Stimulated activated CD8-positive, alpha-beta memory T cell treated with anti-CD3 and anti-CD28 coated beads, Interleukin-15, amount 100 ng/mL, for 1 hour (primary cell): ENCODE data around the gene SEPTIN2.
"Not testable (repeated sequence)": the region's sequence is repeated elsewhere in the genome, so short reads cannot be mapped to it uniquely, and the experiment has no call there.

Source experiments
- DNase-seq: peaks from one replicate; pipeline ENCODE4 v3.0.0-alpha.2; 2020; ENCODE audit warnings: low read depth

SEPTIN2 gene

DNA sequence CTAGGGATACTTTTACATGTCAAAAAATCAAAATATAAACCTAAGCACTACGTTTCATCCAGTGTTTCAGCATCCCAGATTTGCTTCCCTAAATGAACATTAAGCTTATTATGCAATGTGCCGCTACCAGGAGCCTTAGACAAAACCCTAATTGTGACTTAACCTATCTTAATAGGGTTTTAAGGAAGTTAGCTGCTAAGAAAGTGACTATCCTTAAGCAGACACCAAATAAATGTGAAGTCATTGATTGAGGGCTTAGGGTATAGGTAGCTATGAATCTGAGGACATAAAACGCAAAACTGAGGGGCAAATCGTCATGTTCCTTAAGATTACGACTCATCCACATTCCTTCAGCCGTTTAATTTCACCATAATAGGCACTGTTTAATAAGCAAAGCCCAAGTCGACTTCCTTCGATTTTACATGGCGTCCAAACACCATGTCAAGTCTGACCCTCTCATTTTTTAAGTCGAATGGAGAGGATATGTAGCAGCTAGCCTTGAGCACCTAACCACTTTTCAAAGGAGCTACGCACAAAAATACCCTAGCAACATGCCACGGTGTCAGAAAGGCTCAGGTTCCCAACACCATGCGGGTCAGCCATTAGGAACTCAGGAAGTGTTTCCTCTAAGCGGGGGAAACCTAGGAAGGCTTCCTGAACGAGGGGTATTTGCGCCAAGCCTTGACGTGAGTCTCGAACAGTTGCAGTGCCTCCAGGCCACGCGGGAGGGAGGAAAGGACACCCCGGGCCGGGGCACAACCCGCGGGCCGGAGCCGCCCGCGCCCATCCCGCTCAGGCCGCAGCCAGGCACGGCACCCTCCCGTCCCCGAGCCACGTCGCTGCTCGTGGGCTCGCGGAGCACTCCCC, 1.3 kb upstream of the SEPTIN2 start:
- no peak for DNase-seq

DNA sequence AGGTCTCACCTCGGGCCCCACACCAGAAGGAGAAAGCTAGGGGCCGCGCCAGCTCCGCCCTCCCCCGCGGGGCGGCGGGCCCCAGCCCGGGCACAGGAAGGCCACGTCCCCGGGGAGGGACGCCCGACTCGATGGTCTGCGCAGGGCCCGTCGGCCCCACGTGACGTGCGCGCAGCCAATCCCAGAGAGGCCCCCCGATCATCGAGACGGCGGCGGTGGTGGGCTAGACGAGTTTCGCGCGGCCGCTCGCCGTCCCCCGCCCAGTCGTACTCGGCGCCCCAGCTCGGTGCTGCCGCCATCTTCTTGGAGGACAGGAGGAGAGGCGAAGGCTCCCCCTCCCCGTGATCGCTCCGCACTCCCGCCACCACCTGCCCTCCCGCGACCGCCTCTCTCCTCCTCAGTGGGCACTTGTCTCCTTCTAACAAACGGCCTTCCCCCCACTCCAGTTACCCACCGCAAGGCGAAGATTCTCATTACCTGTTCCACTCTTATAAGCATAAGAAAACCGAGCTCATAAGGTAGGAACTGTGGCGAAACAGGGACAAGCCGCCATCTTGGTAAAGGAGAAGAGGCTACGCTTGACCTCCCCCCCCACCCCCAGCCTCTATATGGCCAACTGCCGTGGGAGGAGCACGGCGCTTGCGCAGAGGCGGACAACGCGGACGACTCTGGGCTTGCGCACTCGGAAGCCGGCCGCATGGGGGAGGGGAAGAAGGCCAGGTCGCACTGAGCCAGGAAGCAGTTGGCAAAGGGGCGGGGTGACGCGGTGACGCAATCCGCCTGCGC, 439 bp upstream of the SEPTIN2 start, which contains the start of gene HDLBP:
Gene HDLBP, minus strand, starts transcription at position 580 of the 786 bp plus-strand sequence. CDS start 48,803 bp downstream, outside the sequence.
- peak; percentile 100 for DNase-seq

DNA sequence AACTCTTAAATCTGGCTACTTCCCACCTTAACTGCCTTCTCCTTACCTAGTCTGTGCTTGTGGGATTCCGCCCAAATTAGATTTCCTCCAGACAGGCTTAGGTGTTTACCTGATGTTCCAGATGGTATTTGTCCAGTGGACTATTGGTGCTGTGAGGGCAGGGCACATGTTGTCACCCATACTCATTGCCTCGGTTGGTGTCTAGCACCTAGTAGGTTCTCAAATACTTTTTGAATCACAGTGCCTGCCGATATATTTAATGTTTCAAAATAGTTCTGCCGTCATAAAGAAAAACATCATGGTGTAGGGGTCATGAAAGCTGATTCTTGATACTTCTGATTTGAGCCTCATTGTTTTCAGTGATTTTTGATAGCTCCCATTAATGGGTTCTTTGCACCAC, 1.1 kb downstream of the SEPTIN2 start:
- no peak for DNase-seq

DNA sequence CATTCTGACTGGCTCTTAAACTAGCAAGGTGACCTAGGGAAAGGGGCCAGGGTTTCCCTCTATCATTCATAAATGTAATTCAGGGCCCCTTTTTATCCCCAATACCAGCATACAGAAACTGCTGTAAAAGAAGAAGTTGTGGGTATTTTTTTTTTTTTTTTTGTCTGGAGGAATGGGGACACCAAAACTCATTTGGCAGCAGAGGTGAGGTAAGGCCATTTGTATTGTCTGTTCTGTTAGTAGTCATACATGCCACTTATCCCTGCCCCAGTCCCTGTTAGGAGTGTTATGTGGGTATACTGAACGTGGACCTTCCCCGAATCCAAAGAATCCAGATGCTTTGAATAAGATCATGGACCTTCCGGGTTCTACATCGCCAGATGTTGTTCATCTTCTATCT, 1.7 kb downstream of the SEPTIN2 start:
- DNase-seq, result no peak

DNA sequence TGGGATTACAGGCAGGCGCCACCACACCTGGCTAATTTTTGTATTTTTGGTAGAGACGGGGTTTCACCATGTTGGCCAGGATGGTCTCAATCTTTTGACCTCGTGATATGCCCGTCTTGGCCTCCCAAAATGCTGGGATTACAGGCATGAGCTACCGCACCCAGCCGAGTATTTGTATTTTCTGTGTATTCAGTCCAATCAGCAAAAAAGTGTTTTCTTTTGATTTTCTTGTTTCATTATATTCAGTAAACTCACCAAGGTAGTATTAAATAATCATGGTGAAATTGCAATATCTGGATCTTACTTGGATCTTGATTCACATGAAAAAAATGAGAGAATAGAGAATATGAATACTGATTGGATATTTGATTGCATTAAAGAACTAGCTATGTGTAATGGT, 3.1 kb downstream of the SEPTIN2 start:
- DNase-seq, result not testable (repeated sequence)

DNA sequence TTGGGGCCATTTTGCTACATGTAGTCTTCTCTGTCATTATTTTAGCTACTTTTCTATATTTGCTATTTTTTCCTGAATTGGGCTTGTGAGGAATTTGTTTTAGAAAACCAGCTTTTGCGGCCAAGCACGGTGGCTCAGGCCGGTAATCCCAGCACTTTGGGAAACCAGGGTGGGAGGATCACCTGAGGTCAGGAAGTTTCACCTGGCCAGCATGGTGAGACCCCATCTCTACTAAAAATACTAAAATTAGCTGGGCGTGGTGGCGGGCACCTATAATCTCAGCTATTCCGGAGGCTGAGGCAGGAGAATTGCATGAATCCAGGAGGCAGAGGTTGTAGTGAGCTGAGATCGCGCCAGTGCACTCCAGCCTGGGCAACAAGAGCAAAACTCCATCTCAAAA, 4.7 kb downstream of the SEPTIN2 start:
- no peak for DNase-seq

DNA sequence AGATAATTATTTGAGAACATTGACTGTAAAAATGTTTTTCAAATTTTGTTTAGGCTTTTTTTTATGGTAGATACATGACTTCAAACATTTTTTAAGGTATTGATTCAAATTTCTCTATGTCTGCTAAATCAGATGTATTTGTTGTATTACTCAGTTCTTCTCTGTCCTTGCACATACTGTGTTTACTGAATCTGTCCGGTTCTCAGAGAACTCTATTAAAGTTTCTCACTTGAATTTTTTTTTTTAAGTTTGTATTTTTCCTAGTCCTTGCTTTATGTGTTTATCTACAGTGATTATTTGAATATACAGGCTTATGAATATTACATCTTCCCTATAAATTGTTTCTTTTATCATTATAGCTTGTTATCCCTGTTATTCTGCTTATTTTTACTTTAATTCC, 5.3 kb downstream of the SEPTIN2 start:
- no peak for DNase-seq

DNA sequence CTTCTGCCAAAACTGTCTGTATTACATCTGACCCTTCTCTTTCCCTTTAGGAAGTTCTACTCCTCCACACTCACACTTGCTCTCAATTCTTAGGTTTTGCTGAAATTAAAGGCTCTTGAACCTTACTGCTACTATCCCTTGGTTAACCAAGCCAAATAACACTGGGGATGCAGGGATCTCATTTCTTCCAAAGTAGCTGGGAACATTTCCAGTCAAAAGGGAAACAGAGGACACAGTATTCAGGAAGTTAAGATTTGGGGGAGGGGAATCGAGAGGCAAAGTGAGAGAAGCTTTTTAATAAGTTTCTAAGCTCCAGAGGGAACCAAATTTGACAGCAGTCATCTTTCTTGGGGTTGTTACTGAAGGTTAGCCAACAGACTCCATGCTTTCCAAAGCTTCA, 6.2 kb downstream of the SEPTIN2 start:
- DNase-seq, result no peak

DNA sequence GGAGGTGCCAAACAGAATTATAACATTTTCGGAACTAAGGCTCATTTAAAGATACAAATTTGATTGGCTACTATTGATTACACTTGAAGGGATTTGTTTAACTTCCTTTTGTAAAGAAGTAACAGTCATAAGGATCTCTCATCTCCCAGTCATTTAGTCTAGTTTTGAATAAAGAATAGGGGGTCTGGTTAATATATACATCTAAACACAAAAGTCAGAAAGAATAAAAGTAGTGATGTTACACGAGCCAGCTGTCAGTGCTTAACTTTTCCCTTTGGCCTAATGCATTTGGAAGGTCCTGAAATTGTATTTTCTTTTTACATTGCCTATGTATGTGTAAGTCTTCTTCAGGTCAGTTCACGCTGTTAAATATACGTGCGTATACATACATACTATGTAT, 8.1 kb downstream of the SEPTIN2 start:
- DNase-seq, result no peak

DNA sequence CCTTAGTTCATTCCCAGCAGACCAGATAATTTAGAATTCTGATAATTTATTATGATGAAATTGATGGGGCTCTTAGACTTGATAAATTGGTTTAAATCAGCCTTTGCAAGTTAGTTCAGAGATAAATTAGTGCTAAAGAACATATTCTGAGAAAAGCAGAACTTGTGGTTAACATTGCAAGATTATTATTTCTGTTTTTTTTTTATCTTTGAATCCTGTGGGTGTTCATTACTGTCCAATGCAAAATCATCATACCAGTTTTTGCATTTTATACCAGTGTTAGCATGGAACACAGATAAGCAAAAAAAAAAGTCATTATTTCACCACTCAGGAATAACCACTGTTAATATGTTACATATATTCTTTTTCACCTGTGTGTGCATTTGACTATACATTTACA, 9.1 kb downstream of the SEPTIN2 start:
- no peak for DNase-seq

DNA sequence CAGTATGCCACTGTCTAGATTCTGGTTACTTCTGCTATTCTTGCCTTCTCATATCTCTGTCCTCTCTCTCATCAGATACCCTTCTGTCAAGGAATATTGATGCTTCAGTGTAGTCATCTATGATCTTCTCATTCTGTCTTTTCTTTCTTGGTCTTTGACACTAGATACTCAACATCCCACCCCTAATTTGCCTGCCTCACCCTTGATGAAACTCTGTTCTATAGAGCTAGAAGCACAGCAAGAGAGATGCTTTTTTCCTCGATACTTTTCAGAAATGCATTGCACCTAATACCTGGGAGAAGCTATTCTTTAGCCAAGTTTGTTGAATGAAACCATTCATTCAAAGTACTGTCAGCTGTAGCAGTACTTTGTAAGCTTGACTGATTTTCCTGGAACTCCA, 9.5 kb downstream of the SEPTIN2 start:
- no peak for DNase-seq

DNA sequence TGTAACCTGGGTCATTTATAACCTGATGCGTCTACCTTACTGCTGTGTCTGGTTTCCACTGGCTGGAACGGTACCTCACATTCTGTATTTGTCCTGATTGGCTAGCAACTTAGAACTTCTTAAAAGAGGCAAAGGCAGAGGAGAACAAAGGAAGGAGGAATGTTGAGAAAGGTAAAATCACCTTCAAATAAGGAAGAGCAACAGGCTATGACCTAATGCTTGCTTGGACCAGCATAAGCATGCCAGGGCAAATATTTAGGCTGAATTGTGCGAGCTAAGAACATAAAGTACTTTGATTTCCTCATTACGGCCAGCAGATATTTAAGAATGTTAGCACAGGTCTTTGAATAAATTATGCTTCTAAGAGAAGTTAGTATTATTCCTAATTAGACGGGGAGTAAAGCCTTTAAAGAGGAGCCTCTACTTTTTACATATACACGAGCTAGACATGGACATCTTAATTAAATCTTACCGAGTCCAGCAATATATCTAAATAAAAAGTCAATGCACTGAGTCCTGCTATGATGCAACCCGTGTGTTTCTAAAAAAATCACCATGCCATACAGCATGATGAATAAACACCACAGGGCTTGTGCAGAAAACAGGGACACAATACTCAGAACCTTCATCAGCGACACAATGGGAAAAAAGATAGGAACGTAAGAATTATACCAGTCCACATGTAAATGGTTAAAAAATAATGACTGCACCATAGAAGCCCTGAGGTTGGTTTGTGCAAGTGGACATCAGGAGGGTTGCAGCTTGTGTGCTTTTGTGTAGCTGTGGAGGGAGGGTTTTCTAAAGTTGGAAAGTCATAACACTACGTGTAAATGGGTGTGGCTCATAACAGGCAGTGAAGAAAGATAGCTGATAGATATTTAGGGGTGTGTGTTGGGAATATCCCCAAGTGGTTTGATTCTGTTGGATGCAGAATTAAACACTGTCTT, 14.2 kb downstream of the SEPTIN2 start:
- no peak for DNase-seq

DNA sequence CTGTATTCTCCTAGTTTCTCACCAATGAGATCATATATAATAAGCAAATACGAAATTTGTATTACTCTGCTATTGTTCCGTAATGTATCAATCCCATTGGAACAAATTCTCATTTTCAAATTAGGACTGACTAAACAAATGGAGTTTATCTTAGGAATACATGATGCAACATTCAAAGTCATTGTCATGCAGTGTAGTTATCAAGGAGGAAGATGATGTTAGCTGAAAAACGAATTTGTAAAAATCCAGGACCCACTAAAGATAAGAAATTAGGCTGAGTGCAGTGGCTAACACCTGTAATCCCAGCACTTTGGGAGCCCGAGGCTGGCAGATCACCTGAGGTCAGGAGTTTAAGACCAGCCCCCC, 14.9 kb downstream of the SEPTIN2 start:
- DNase-seq, result no peak

DNA sequence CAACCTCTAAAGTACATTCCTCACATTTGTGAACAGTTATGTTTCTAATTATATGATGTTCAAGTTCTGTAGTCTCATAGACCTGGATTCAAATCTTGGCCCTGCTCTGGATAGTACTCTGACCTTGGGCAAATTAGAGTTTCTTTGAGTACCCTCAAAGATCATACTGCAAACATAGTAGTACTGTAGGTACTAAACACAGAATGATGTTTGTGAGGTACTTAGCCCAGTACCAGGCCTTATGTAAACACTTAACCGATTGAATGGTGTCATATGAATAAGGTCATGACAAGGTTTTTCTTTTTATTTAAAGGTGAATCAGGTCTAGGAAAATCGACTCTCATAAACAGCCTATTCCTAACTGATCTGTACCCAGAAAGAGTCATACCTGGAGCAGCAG, 19.1 kb downstream of the SEPTIN2 start:
- no peak for DNase-seq

DNA sequence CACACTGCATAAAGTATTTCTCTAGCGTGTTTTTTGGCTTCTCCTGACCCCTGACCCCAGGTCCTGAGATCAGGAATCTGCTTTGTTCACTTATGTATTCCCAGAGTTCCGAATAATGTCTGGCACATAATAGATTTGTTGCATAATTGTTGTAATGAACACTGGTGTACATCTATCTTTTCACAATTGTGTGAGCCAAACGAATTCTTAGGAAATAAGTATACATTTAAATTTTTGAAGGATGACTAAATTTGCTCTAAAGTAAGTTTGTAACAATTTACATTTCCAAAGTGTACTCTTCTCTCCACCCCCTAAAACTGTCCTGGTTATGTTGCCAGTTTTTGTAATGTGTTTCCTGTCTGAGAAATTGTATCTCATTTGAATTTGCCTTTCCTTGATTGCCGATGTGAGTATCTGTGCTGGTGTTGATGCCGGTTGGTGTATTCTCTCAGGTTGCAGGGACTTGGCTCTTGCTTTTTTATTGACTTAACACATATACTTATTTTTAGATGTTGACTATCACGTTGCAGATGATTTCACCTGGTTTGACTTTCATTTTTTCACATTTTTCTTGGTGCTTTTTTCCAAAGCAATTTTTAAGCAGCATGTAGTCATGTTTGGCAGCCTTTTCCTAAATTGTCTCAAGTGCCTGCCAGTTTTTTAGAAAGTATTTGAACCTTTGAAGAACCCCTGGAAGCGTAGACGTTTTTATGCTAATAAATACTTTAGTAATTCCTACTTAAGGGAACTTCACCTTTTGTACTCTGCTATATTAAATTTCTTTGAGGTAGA, 24.3 kb downstream of the SEPTIN2 start:
- DNase-seq, result no peak

DNA sequence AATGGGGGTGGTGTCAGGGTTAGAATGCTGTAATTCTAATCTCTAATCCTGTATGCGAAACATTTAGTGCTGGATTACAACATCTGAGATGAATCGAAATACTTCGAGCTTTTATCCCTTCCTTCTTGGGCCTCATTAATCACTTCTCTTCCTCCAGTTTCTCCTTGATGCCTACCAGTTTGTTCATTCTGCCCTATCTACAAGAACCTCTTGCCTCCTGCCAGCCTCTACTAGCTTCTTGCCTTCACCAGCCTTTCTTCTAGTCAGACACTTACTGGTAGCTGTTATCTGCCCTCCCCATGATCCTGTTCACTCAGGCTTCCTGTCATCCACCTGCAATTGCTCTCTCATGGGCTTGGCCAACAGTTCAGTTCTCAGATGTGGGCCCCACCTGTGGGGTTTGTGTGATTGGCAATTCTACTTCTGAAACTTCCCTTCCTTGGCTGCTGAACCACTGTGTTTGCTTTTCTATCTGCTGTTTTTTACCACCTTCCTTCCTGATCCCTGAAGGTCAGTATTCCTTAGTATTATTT, 25.0 kb downstream of the SEPTIN2 start:
- no peak for DNase-seq

DNA sequence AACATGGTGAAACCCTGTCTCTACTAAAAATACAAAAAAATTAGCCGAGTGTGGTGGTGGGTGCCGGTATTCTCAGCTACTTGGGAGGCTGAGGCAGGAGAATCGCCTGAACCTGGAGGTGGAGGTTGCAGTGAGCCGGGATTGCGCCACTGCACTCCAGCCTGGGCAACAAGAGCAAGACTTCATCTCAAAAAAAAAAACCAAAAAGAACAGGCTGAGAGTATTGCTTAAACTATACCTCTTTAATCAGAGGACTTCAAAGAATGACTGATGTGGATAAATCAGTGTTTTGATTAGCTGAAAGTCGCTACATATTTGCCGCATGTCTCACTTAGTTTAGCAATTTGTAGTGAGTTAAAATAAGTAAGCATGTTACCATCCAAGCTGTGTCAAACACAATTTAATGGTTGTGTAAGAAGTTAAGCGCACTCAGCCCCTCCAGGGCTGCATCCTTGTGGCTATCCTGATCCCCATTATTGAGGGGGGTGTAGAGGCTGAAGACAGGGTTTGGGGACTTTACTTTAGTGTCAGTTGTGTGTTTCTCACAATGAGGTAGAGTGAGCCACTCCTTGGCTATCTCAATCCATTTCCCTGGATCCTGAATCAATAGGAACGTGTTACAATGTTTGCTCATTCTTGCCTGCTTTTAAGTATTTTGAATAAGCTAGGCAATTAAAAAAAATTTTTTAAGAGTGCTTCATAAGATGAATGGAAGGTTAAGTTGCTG, 29.4 kb downstream of the SEPTIN2 start:
- DNase-seq, result no peak

DNA sequence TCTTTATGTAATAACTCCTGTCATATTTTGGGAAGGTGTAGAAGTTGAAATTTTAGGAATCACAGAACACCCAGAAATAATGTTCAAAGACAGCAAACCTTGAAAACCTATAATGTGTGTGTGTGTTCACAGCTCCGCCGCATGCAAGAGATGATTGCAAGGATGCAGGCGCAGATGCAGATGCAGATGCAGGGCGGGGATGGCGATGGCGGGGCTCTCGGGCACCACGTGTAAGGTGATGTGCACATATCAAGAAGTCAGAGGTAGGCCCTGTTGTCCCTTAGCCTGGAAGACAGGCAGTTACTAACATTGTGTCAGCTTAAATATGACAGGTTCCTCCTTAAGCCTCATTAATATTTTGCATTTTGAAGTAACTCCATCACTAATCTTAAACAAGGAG, 34.2 kb downstream of the SEPTIN2 start:
- no peak for DNase-seq

DNA sequence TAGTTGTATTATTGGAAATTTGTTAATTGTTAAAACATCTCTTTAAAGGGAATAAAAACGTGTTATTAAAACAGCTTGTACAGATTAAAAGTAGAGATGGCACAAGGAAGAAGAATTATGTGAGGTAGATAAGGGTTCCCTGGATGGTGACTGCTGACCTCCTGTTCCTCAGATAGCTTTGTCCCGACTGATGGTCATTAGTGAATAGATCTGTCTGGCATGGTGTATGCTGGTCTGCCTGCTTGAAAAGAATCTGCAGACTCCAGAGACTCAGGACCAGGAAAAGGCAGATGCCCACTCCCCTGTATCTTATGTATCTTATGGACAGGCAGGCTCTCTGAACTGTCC, 34.8 kb downstream of the SEPTIN2 start:
- no peak for DNase-seq

DNA sequence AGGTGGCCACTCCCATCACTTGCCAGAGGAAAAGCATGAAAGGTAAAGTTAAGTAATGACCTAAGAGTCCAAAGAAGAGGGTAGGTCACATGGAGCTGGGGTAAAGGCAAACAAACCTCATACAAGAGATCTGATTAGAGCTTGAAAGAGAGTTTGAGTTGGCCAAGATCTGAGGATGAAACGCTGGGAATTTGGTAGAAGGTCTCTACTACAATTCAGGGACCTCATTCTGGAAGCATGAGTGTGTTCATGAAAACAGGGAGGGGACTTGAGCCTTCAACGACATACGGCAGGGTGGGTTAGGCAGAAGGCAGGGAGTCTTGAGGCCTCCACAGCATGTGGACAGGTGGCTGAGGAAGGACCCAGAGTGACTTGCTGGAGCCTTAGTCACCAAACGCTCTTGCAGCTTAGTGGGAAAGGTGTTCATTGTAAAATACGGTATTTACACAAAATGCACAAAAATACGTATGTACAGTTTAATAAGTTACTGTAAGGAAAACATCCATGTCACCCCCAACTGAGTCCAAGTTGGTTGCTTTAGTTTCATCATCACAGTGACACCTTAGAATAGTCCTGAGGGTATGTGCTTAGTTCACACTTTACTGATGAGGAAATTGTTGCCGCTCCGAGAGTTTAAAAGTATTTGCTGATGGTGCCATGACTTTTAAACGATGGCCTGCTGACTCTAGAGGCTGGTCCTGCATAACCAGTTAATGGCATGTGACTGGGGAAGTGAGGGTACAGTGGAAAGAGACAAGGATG, 35.3 kb downstream of the SEPTIN2 start:
- DNase-seq, result no peak
